ENCODE data around the gene C14orf132. TPM values are rescaled to one million over a fixed set of nuclear protein-coding genes. Genes with fewer than 3 reads are reported as not detected.
"Not testable (repeated sequence)": the region's sequence is repeated elsewhere in the genome, so short reads cannot be mapped to it uniquely, and the experiment has no call there.

The C14orf132 gene
- total and polyA plus RNA-seq, 2 experiments from 2014 or later, result 13.9 to 14.1 TPM

DNA sequence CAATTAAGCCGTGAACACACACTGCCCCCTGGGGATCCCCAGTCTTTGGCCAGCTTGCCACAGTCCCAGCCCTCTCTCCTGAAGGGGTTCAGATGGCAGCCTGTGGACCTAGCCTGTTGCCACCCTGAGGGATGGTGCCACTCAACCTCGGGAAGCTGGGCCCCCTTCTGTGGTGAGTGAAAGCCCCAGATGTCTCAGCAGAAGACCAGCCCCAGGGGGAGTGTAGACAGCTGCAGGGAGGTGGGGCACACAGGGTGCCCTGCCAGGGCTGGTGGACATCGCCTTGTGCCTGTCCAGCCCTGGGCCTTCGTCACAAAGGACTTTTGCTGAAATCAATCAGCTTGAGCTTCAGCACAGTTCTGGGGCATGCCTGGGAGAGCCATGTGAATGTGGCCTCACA is 32.4 kb downstream of the C14orf132 start:
- no peaks in the 10 kb centered on the region for H3K27me3 ChIP-seq
- TF ChIP-seq, protein P1, sequence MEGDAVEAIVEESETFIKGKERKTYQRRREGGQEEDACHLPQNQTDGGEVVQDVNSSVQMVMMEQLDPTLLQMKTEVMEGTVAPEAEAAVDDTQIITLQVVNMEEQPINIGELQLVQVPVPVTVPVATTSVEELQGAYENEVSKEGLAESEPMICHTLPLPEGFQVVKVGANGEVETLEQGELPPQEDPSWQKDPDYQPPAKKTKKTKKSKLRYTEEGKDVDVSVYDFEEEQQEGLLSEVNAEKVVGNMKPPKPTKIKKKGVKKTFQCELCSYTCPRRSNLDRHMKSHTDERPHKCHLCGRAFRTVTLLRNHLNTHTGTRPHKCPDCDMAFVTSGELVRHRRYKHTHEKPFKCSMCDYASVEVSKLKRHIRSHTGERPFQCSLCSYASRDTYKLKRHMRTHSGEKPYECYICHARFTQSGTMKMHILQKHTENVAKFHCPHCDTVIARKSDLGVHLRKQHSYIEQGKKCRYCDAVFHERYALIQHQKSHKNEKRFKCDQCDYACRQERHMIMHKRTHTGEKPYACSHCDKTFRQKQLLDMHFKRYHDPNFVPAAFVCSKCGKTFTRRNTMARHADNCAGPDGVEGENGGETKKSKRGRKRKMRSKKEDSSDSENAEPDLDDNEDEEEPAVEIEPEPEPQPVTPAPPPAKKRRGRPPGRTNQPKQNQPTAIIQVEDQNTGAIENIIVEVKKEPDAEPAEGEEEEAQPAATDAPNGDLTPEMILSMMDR (IDR thresholded peaks at IDR 0.05; ENCODE audit: low read depth, low read length), result no peak
- H3K4me3 ChIP-seq, result no peak overlapping the region
- no peaks in the 10 kb centered on the region for H3K9me3 ChIP-seq (ENCODE audit: low read depth)
- H3K36me3 ChIP-seq, result no peaks in the 10 kb centered on the region
- H3K27ac ChIP-seq, result no peak overlapping the region
- H3K4me1 ChIP-seq (ENCODE audit: low read depth), result no peaks in the 10 kb centered on the region
- no peak for DNase-seq (ENCODE audit: low read depth in 1 of 2, low spot score in 1 of 2)

GRCh38 chr14:96072076-96072475 is 32.9 kb downstream of the C14orf132 start:
- H3K4me1 ChIP-seq (ENCODE audit: low read depth), result no peaks in the 10 kb centered on the region
- no peak overlapping the region for H3K27ac ChIP-seq
- TF ChIP-seq, protein P1 (IDR thresholded peaks at IDR 0.05; ENCODE audit: low read depth, low read length), result no peak
- no peak for DNase-seq (ENCODE audit: low read depth in 1 of 2, low spot score in 1 of 2)
- H3K4me3 ChIP-seq, result no peak overlapping the region
- no peaks in the 10 kb centered on the region for H3K9me3 ChIP-seq (ENCODE audit: low read depth)
- H3K27me3 ChIP-seq, result no peaks in the 10 kb centered on the region
- no peaks in the 10 kb centered on the region for H3K36me3 ChIP-seq

DNA sequence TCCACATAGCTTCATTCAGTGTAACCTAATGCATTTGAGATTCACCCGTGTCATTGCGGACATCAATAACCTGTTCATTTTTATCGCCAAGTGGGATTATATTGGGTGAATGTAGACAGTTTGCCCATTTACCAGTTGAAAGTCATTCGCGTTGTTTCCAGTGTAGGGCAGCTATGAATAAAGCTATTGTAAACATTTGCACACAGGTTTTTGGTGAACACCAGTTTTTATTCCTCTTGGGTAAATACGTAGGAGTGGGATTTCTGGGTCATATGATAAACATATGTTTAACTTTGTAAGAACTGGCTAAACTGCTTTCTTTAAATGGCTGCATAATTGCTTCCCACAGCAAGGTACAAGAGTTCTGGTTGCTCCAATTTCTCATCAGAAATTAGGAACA is 33.6 kb downstream of the C14orf132 start:
- TF ChIP-seq, protein P1 (IDR thresholded peaks at IDR 0.05; ENCODE audit: low read depth, low read length), result no peak
- no peak for DNase-seq (ENCODE audit: low read depth in 1 of 2, low spot score in 1 of 2)
- Histone ChIP-seq H3K36me3 (no peaks in the 10 kb centered on the region), H3K9me3 (ENCODE audit: low read depth) (no peaks in the 10 kb centered on the region), H3K4me1 (ENCODE audit: low read depth) (no peaks in the 10 kb centered on the region), H3K27me3 (no peaks in the 10 kb centered on the region), H3K4me3 (no peak overlapping the region), H3K27ac (no peak overlapping the region)

DNA sequence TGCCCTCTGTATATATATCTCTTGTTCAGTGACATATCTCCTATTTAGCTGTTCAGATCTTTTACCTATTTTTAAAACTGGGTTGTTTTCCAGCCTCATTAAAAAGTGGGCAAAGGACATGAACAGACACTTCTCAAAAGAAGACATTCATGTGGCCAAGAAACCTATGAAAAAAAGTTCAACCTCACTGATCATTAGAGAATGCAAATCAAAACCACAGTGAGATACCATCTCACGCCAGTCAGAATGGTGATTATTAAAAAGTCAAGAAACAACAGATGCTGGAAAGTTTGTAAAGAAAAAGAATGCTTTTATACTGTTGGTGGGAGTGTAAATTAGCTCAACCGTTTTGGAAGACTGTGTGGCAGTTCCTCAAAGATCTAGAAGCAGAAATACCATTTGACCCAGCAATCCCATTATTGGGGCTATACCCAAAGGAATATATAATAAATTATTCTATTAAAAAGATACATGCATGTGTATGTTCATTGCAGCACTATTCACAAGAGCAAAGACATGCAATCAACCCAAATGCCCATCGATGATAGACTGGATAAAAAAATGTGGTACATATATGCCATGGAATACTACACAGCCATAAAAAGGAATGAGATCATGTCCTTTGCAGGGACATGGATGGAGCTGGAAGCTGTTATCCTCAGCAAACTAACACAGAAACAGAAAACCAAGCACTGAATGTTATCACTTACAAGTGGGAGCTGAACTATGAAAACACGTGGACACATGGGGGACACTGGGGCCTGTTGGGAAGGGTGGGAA is 34.3 kb downstream of the C14orf132 start:
- not testable (repeated sequence) for H3K27me3 ChIP-seq; H3K9me3 ChIP-seq (ENCODE audit: low read depth); H3K36me3 ChIP-seq; H3K27ac ChIP-seq; H3K4me1 ChIP-seq (ENCODE audit: low read depth); H3K4me3 ChIP-seq; DNase-seq (ENCODE audit: low read depth in 1 of 2, low spot score in 1 of 2)

GRCh38 chr14:96077983-96078624 is 38.9 kb downstream of the C14orf132 start:
- H3K27me3 ChIP-seq, result no peaks in the 10 kb centered on the region
- TF ChIP-seq, protein P1 (IDR thresholded peaks at IDR 0.05; ENCODE audit: low read depth, low read length), result no peak
- H3K4me3 ChIP-seq, result no peak overlapping the region
- H3K9me3 ChIP-seq (ENCODE audit: low read depth), result no peaks in the 10 kb centered on the region
- DNase-seq (ENCODE audit: low read depth in 1 of 2, low spot score in 1 of 2), result peak in 1 of 2 donors; percentile 39
- H3K4me1 ChIP-seq (ENCODE audit: low read depth), result peaks cover 3% of the 10 kb centered on the region
- no peak overlapping the region for H3K27ac ChIP-seq
- H3K36me3 ChIP-seq, result no peaks in the 10 kb centered on the region

- Histone ChIP-seq H3K4me3 (no peak overlapping the region), H3K27me3 (no peaks in the 10 kb centered on the region), H3K27ac (no peak overlapping the region), H3K36me3 (no peaks in the 10 kb centered on the region), H3K9me3 (ENCODE audit: low read depth) (no peaks in the 10 kb centered on the region), H3K4me1 (ENCODE audit: low read depth) (peaks cover 3% of the 10 kb centered on the region)
- TF ChIP-seq, protein P1 (IDR thresholded peaks at IDR 0.05; ENCODE audit: low read depth, low read length), result no peak
- no peak for DNase-seq (ENCODE audit: low read depth in 1 of 2, low spot score in 1 of 2)
Measured at GRCh38 chr14:96078625-96079016, 39.5 kb downstream of the C14orf132 start.
